RWPE1 (cell line): ENCODE measurements around the gene MYPN.

Experiments used
- CTCF ChIA-PET: fragments of 350-600 bp; sonication (Branson Sonifier 250); formaldehyde crosslinking; extraction: SDS; loops from one replicate; lab custom pipeline; 2021; lab: Yijun Ruan, JAX
- POLR2A ChIA-PET: fragments of 400-600 bp; formaldehyde crosslinking; extraction: SDS; loops from one replicate; lab custom pipeline; 2020; ENCODE audit warnings: antibody characterized with exemption; ENCODE audit not compliant: low non-redundant PET; lab: Yijun Ruan, JAX
- DNase-seq: peaks from one replicate; pipeline ENCODE4 v3.0.0; 2012; ENCODE audit warnings: low spot score
- H3K27ac ChIP-seq: fragments of 450-650 bp; 2 replicates; pipeline ENCODE4 v1.5.1; 2017
- CTCF ChIP-seq: fragments of 450-650 bp; conservative IDR thresholded peaks from 2 replicates; pipeline ENCODE4 v1.5.1; 2017; ENCODE audit warnings: low read depth, mild to moderate bottlenecking

MYPN gene

DNA sequence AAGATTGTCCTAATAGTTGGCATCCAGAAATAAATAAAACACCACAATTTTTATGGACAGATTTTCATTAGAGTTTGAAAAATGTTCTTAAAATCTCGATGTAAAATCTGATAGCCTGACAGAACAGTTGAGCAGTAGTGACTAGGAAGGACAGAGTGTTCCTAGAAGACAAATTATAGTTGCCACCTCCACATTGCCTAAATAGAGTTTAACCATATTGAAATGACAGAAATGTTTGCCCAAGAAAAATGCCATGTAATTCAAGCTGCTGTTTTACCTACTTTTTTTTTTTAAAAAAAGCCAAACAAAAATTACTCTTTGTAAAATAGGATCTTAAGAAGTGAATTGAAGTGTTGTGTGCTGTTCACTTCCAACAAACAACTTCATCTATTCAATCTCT lies 25.3 kb upstream of the MYPN start:
- no peak for TF ChIP-seq CTCF
- CTCF ChIA-PET = interaction anchor here (0.6 to 1.9 kb wide), 3 partner anchors 72 to 213 kb away, joined by 3 to 10 read pairs (median 4); no protein-coding TSS in a partner anchor
- POLR2A ChIA-PET = no interaction called here
- DNase-seq = no peak
- H3K27ac ChIP-seq = no peak overlapping the region

DNA sequence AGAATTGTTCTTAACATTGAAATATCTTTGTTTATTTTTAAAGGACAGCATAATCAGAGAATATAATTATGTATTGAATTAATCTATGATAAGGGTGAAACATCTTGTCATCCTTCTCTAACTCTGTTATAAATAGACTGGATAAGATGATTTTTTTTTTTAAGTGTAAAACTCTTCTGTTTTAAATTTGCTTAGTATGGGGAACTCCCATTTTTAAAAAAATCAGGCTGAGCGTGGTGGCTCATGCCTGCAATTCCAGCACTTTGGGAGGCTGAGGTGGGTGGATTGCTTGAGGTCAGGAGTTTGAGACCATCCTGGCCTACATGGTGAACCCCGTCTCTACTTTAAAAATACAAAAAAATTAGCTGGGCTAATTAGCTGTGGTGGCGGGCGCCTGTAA lies 24.8 kb upstream of the MYPN start:
- ChIA-PET POLR2A (no interaction called here), CTCF (interaction anchor here (0.7 to 1.9 kb wide), 4 partner anchors 41 to 126 kb away, joined by 3 to 10 read pairs (median 6); no protein-coding TSS in a partner anchor)
- no peak overlapping the region for H3K27ac ChIP-seq
- DNase-seq = no peak
- no peak for TF ChIP-seq CTCF

DNA sequence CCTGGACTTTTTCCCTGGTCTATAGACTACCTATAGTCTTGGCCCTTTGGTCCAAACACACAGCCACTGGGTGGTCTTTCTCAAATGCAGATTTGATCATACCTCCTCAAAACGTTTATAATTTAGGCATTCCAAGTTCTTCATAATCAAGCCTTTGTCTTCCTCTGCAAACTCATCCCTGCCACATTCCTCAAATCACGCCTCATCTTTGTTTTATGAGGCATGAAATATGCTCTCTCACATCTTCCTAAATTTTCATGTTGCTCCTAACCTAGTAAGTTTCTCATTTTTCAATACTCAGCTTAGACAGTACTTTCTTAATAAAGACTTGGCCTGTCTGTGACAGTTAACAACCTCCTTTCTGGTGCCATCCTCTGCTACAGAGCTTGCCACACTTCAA lies 23.3 kb upstream of the MYPN start:
- TF ChIP-seq CTCF = no peak
- H3K27ac ChIP-seq = no peak overlapping the region
- POLR2A ChIA-PET = no interaction called here
- CTCF ChIA-PET = interaction anchor here (0.6 to 1.7 kb wide), 2 partner anchors 30 to 122 kb away, joined by 4 to 8 read pairs; no protein-coding TSS in a partner anchor
- no peak for DNase-seq

DNA sequence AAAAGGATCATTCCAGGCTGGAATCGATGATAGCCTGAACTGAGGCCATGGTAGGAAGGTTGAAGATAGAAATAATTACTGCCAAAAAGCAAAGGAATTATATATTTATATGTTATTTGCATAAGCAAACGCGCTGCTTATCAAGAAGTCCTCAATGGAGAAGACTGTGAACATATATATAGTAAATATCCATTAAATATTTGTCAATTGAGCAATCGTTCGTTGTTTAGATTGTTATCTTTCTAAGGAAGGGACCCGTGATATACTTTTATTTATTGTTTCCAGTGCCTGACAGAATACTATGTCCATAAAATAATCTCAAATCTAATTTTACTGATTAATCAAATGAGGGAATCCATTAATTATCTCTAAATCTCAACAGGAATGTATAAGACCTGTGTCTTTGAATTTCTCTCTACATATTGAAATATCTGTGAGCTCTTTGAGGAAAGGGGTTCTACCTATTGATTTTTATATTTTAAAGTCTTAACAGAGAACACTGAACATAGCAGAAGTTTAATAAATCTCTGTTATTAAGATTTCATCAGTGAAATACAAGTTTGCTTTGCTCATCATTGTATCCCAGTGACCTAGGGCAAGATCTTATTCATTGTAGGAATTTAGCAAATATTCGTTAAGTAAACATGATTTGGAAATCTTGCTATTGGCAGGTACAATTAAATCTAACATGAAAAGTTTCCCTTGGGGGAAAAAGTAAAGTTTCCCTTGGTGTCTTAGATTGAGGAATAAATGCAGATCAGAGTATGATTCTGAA lies 22.2 kb upstream of the MYPN start:
- DNase-seq = no peak
- POLR2A ChIA-PET = no interaction called here
- no peak overlapping the region for H3K27ac ChIP-seq
- TF ChIP-seq CTCF = no peak
- CTCF ChIA-PET = interaction anchor here (0.7 kb wide), 1 partner anchor 137 kb away, joined by 3 read pairs; no protein-coding TSS in a partner anchor

DNA sequence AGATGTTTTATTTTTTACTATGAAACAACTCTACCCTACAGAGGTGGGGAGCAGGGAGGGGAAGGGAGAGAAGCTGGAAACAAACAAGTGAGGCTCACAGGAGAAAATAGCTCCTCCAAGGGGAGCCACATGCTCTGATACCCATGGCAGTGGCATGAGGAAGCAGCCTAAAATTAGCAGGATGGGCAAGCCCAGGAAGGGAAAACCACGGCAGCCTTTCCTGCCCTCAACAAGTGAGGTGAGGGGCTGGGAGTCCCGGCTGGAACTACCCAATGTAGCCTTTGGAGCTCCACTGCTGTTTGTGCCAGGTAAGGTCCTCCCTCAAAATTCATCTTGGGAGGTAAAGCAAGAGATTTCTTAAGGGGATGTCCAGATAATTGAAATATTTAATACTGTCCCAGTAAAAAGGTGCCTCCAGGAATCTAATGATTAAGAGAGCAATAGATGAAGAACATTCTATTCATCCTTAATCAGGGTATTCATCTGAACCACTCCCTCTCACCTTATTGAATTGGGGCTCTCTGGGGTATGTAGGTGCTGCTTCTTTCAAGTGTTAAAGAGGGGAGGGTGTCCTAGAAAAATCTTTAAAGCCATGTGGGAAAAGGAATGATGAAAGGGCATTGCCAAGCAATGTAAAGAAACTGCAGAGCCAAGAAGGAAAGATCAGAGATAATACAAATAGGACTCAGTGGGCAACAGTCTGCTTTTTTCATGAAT lies 21.4 kb upstream of the MYPN start:
- ChIA-PET CTCF (interaction anchor here (0.7 kb wide), 1 partner anchor 136 kb away, joined by 3 read pairs; no protein-coding TSS in a partner anchor), POLR2A (no interaction called here)
- no peak for DNase-seq
- H3K27ac ChIP-seq = no peak overlapping the region
- TF ChIP-seq CTCF = no peak

GRCh38 chr10:68088740-68089139 lies 20.5 kb upstream of the MYPN start:
- TF ChIP-seq CTCF = no peak
- no peak for DNase-seq
- ChIA-PET CTCF (no interaction called here), POLR2A (no interaction called here)
- no peak overlapping the region for H3K27ac ChIP-seq
